ENCODE measurements around the gene TXK. TPM values are rescaled to one million over a fixed set of nuclear protein-coding genes. Genes with fewer than 3 reads are reported as not detected.

Gene TXK
- total and polyA plus RNA-seq, 2 experiments from 2014 or later = 0.76 to 1.5 TPM

DNA sequence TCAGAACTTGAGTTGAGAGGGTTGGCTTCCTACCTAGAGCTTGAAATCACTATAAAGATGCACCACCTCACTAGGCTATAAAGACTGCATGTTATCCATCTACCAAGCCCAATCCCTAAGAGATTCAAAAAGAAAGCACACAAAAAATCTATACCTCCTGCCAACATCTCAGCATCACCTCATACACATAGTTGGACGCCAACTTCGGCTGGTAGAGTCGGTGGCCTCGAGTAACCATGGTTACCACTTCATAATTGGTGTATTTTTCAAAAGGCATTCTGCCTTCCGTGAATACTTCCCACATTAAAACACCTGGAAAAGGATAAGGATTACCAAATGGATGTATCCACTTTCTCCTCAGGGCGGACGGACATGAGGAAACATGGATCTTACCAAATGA lies 4.5 kb upstream of the TXK start:
- DNase-seq (ENCODE audit: low spot score) = no peak
- H3K27me3 ChIP-seq = no peaks in the 10 kb centered on the region
- H3K9me2 ChIP-seq (replicated peaks; ENCODE audit: insufficient read depth) = no peaks in the 10 kb centered on the region
- WGBS (ENCODE audit: low lambda C conversion rate, missing lambda C conversion rate) = 98% methylated on average over 7 of the region's 7 CpGs
- H3K4me3 ChIP-seq = no peak overlapping the region
- H3K27ac ChIP-seq = no peak overlapping the region
- H3K9me3 ChIP-seq (ENCODE audit: low read depth) = no peaks in the 10 kb centered on the region
- no peaks in the 10 kb centered on the region for H3K36me3 ChIP-seq (replicated peaks; ENCODE audit: insufficient read depth, low read depth)
- no peaks in the 10 kb centered on the region for H3K4me1 ChIP-seq (ENCODE audit: insufficient read depth)
- TF ChIP-seq EZH2phosphoT487 (IDR thresholded peaks at IDR 0.05; ENCODE audit: low read depth, severe bottlenecking, unreplicated experiment) (no peak), EZH2 (IDR thresholded peaks at IDR 0.05; ENCODE audit: borderline replicate concordance) (no peak)
- H2AFZ ChIP-seq = no peak overlapping the region
- H3K4me2 ChIP-seq = no peak overlapping the region
- no peaks in the 10 kb centered on the region for H3K79me2 ChIP-seq
- no peaks in the 10 kb centered on the region for H4K20me1 ChIP-seq (ENCODE audit: insufficient read depth, poor library complexity, severe bottlenecking)

DNA sequence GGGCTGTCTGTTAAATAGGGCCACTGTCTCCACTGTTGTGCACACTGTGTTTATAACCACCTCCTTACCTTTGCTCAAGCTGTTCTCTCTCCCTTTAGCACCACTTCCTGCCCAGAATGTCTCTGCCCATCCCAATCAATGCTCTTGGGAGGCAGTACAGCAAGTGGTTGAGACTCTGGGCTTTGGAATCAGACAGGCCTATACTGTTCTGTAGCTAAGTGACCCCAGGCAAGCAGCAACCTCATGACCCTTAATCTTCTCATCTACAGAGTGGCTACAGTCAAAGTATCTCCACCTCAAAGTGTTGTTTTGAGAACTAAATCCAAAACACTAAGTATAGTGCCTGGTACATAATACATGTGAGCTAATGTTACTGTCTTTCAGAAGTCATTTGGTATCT lies 3.8 kb upstream of the TXK start:
- Histone ChIP-seq H3K9me2 (replicated peaks; ENCODE audit: insufficient read depth) (no peaks in the 10 kb centered on the region), H3K9me3 (ENCODE audit: low read depth) (no peaks in the 10 kb centered on the region), H3K79me2 (no peaks in the 10 kb centered on the region), H3K27me3 (no peaks in the 10 kb centered on the region), H3K4me2 (no peak overlapping the region), H3K4me1 (ENCODE audit: insufficient read depth) (no peaks in the 10 kb centered on the region), H3K4me3 (no peak overlapping the region), H3K27ac (no peak overlapping the region), H2AFZ (no peak overlapping the region), H3K36me3 (replicated peaks; ENCODE audit: insufficient read depth, low read depth) (no peaks in the 10 kb centered on the region), H4K20me1 (ENCODE audit: insufficient read depth, poor library complexity, severe bottlenecking) (no peaks in the 10 kb centered on the region)
- no peak for DNase-seq (ENCODE audit: low spot score)
- TF ChIP-seq EZH2 (IDR thresholded peaks at IDR 0.05; ENCODE audit: borderline replicate concordance) (no peak), EZH2phosphoT487 (IDR thresholded peaks at IDR 0.05; ENCODE audit: low read depth, severe bottlenecking, unreplicated experiment) (no peak)
- TF ChIP-seq, protein P1, sequence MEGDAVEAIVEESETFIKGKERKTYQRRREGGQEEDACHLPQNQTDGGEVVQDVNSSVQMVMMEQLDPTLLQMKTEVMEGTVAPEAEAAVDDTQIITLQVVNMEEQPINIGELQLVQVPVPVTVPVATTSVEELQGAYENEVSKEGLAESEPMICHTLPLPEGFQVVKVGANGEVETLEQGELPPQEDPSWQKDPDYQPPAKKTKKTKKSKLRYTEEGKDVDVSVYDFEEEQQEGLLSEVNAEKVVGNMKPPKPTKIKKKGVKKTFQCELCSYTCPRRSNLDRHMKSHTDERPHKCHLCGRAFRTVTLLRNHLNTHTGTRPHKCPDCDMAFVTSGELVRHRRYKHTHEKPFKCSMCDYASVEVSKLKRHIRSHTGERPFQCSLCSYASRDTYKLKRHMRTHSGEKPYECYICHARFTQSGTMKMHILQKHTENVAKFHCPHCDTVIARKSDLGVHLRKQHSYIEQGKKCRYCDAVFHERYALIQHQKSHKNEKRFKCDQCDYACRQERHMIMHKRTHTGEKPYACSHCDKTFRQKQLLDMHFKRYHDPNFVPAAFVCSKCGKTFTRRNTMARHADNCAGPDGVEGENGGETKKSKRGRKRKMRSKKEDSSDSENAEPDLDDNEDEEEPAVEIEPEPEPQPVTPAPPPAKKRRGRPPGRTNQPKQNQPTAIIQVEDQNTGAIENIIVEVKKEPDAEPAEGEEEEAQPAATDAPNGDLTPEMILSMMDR (IDR thresholded peaks at IDR 0.05; ENCODE audit: poor library complexity) = no peak

DNA sequence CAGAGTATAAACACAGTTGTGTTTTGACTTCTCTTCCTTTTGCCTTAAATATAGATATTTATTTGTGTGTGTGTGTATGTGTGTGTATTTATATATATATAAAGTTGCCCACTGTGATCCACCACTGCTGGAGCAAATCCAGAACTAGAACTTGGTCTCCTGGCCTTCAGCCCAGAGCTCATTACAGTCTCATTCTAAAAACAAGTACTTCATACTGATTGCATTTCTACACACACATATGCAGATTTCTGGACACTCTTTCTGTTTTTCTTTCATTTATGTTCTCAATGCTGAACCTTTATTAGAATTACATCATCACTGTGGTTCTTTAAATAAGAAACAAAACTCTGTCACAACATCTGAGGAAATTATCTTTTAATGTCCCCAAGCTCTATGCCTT lies 381 bp downstream of the TXK start:
- Histone ChIP-seq H3K36me3 (replicated peaks; ENCODE audit: insufficient read depth, low read depth) (no peaks in the 10 kb centered on the region), H3K27ac (no peak overlapping the region), H3K4me1 (ENCODE audit: insufficient read depth) (no peaks in the 10 kb centered on the region), H3K79me2 (no peaks in the 10 kb centered on the region), H4K20me1 (ENCODE audit: insufficient read depth, poor library complexity, severe bottlenecking) (no peaks in the 10 kb centered on the region), H3K4me2 (no peak overlapping the region), H2AFZ (no peak overlapping the region), H3K27me3 (no peaks in the 10 kb centered on the region), H3K4me3 (no peak overlapping the region), H3K9me2 (replicated peaks; ENCODE audit: insufficient read depth) (no peaks in the 10 kb centered on the region), H3K9me3 (ENCODE audit: low read depth) (no peaks in the 10 kb centered on the region)
- TF ChIP-seq, protein P1 (IDR thresholded peaks at IDR 0.05; ENCODE audit: poor library complexity) = no peak
- TF ChIP-seq EZH2 (IDR thresholded peaks at IDR 0.05; ENCODE audit: borderline replicate concordance) = no peak
- TF ChIP-seq EZH2phosphoT487 (IDR thresholded peaks at IDR 0.05; ENCODE audit: low read depth, severe bottlenecking, unreplicated experiment) = no peak
- DNase-seq (ENCODE audit: low spot score) = no peak

DNA sequence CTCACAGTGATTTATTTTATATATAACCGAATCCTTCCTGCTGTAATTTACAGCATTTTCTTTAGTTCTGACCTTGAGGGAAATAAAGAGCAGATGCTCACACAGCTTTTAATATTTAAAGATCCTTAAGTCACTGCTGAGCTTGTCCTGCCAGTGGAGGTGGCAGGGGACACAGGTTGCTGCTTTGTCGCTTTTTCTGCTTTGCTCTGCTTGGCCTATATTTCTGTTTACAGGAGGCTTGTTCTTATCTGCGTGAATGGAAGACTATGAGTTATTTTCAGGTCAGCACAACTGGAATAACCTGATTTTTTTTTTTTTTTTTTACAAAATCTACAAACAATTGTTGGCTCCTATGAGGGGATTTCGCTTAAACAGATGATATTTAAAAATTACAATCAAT lies 2.3 kb downstream of the TXK start:
- no peaks in the 10 kb centered on the region for H4K20me1 ChIP-seq (ENCODE audit: insufficient read depth, poor library complexity, severe bottlenecking)
- no peaks in the 10 kb centered on the region for H3K27me3 ChIP-seq
- no peak overlapping the region for H3K4me2 ChIP-seq
- WGBS (ENCODE audit: low lambda C conversion rate, missing lambda C conversion rate) = 63% methylated on average over 4 of the region's 4 CpGs
- H3K27ac ChIP-seq = no peak overlapping the region
- no peaks in the 10 kb centered on the region for H3K9me2 ChIP-seq (replicated peaks; ENCODE audit: insufficient read depth)
- no peaks in the 10 kb centered on the region for H3K4me1 ChIP-seq (ENCODE audit: insufficient read depth)
- no peaks in the 10 kb centered on the region for H3K36me3 ChIP-seq (replicated peaks; ENCODE audit: insufficient read depth, low read depth)
- no peak overlapping the region for H3K4me3 ChIP-seq
- H2AFZ ChIP-seq = no peak overlapping the region
- TF ChIP-seq, protein P1 (IDR thresholded peaks at IDR 0.05; ENCODE audit: poor library complexity) = no peak
- TF ChIP-seq EZH2 (IDR thresholded peaks at IDR 0.05; ENCODE audit: borderline replicate concordance) = no peak
- no peak for TF ChIP-seq EZH2phosphoT487 (IDR thresholded peaks at IDR 0.05; ENCODE audit: low read depth, severe bottlenecking, unreplicated experiment)
- no peaks in the 10 kb centered on the region for H3K79me2 ChIP-seq
- no peak for DNase-seq (ENCODE audit: low spot score)
- H3K9me3 ChIP-seq (ENCODE audit: low read depth) = no peaks in the 10 kb centered on the region

All from hepatocyte (in vitro differentiated cells).